Mesodermal cell (in vitro differentiated cells): Measurements from ENCODE around the gene SKOR1.

ENCODE experiments used
- H3K27ac ChIP-seq: 2 replicates; pipeline ENCODE4 v1.7.0; 2013; ENCODE audit warnings: mild to moderate bottlenecking, low read depth, low read length, moderate library complexity; ENCODE audit not compliant: severe bottlenecking
- H3K36me3 ChIP-seq: 2 replicates; pipeline ENCODE4 v1.7.1; 2013; ENCODE audit warnings: mild to moderate bottlenecking, low read length, moderate library complexity; ENCODE audit not compliant: control insufficient read depth, insufficient read depth
- H3K4me1 ChIP-seq: one replicate; pipeline ENCODE4 v1.7.1; 2013; ENCODE audit warnings: mild to moderate bottlenecking, low read length; ENCODE audit not compliant: insufficient read depth, control insufficient read depth, poor library complexity, severe bottlenecking
- H3K4me3 ChIP-seq: 2 replicates; pipeline ENCODE4 v1.7.0; 2013; ENCODE audit warnings: low read length, control low read depth, mild to moderate bottlenecking; ENCODE audit not compliant: insufficient read depth, poor library complexity, severe bottlenecking; ENCODE audit errors: extremely low read depth
- H3K9me3 ChIP-seq: 2 replicates; pipeline ENCODE4 v1.7.1; 2013; ENCODE audit warnings: mild to moderate bottlenecking, low read length, moderate library complexity; ENCODE audit not compliant: control insufficient read depth
- WGBS, 2 experiments: methylation state at CpG; one replicate each; pipeline ENCODE4 v1.1.5; 2013; ENCODE audit warnings: missing lambda C conversion rate in 2 of 2; ENCODE audit not compliant: insufficient coverage in 2 of 2; 5-methylcytosine and 5-hydroxymethylcytosine counted together

The SKOR1 gene

GRCh38 chr15:67807141-67807540 is 18.2 kb upstream of the SKOR1 start:
- Histone ChIP-seq H3K36me3 (no peaks in the 10 kb centered on the region), H3K27ac (no peak overlapping the region), H3K9me3 (no peaks in the 10 kb centered on the region), H3K4me1 (no peaks in the 10 kb centered on the region), H3K4me3 (no peak overlapping the region)
- WGBS, 2 experiments = 100% methylated on average over 3 of the region's 5 CpGs; no CpG with 5 or more reads in 1 of the 2 experiments

GRCh38 chr15:67807836-67808235 is 17.5 kb upstream of the SKOR1 start:
- H3K36me3 ChIP-seq = no peaks in the 10 kb centered on the region
- no peaks in the 10 kb centered on the region for H3K4me1 ChIP-seq
- no peak overlapping the region for H3K4me3 ChIP-seq
- H3K9me3 ChIP-seq = no peaks in the 10 kb centered on the region
- no peak overlapping the region for H3K27ac ChIP-seq
- WGBS, 2 experiments = 79 to 92% methylated on average over 3 to 7 of the region's 7 CpGs

GRCh38 chr15:67808821-67809220 is 16.5 kb upstream of the SKOR1 start:
- no peak overlapping the region for H3K4me3 ChIP-seq
- no peaks in the 10 kb centered on the region for H3K36me3 ChIP-seq
- H3K4me1 ChIP-seq = no peaks in the 10 kb centered on the region
- H3K27ac ChIP-seq = no peak overlapping the region
- no peaks in the 10 kb centered on the region for H3K9me3 ChIP-seq
- 97 to 98% methylated on average over 6 of the region's 7 CpGs for WGBS, 2 experiments

- no peak overlapping the region for H3K27ac ChIP-seq
- 95 to 98% methylated on average over 5 of the region's 5 CpGs for WGBS, 2 experiments
- H3K4me3 ChIP-seq = no peak overlapping the region
- H3K9me3 ChIP-seq = no peaks in the 10 kb centered on the region
- no peaks in the 10 kb centered on the region for H3K4me1 ChIP-seq
- no peaks in the 10 kb centered on the region for H3K36me3 ChIP-seq
Observed at GRCh38 chr15:67809441-67809840, 15.9 kb upstream of the SKOR1 start.

- Histone ChIP-seq H3K9me3 (no peaks in the 10 kb centered on the region), H3K36me3 (no peaks in the 10 kb centered on the region), H3K4me3 (no peak overlapping the region), H3K27ac (no peak overlapping the region), H3K4me1 (no peaks in the 10 kb centered on the region)
- 83% methylated on average over 5 of the region's 6 CpGs; no CpG with 5 or more reads in 1 of the 2 experiments for WGBS, 2 experiments
Observed at GRCh38 chr15:67809866-67810265, 15.4 kb upstream of the SKOR1 start.

- no peaks in the 10 kb centered on the region for H3K9me3 ChIP-seq
- WGBS, 2 experiments = 76 to 89% methylated on average over 8 to 11 of the region's 11 CpGs
- no peak overlapping the region for H3K27ac ChIP-seq
- no peaks in the 10 kb centered on the region for H3K36me3 ChIP-seq
- no peak overlapping the region for H3K4me3 ChIP-seq
- no peaks in the 10 kb centered on the region for H3K4me1 ChIP-seq
Observed at GRCh38 chr15:67812241-67812644, 13.1 kb upstream of the SKOR1 start.

- H3K4me3 ChIP-seq = no peak overlapping the region
Observed at GRCh38 chr15:67813104-67813634, 12.1 kb upstream of the SKOR1 start.

GRCh38 chr15:67815036-67815592 is 10.2 kb upstream of the SKOR1 start:
- Histone ChIP-seq H3K36me3 (no peaks in the 10 kb centered on the region), H3K4me3 (no peak overlapping the region), H3K27ac (no peak overlapping the region), H3K4me1 (no peaks in the 10 kb centered on the region), H3K9me3 (no peaks in the 10 kb centered on the region)
- 83 to 100% methylated on average over 3 to 5 of the region's 5 CpGs for WGBS, 2 experiments

More at GRCh38 chr15:67813104-67813634, 12.1 kb upstream of the SKOR1 start:
- WGBS, 2 experiments = 80 to 92% methylated on average over 1 to 2 of the region's 3 CpGs
- H3K27ac ChIP-seq = no peak overlapping the region
- no peaks in the 10 kb centered on the region for H3K4me1 ChIP-seq
- H3K9me3 ChIP-seq = no peaks in the 10 kb centered on the region
- no peaks in the 10 kb centered on the region for H3K36me3 ChIP-seq

- Histone ChIP-seq H3K4me1 (no peaks in the 10 kb centered on the region), H3K4me3 (no peak overlapping the region), H3K9me3 (no peaks in the 10 kb centered on the region), H3K36me3 (no peaks in the 10 kb centered on the region), H3K27ac (no peak overlapping the region)
- 80% methylated on average over 1 of the region's 3 CpGs; no CpG with 5 or more reads in 1 of the 2 experiments for WGBS, 2 experiments
Observed at GRCh38 chr15:67816668-67817067, 8.6 kb upstream of the SKOR1 start.

GRCh38 chr15:67818464-67818863 is 6.8 kb upstream of the SKOR1 start:
- Histone ChIP-seq H3K36me3 (no peaks in the 10 kb centered on the region), H3K9me3 (no peaks in the 10 kb centered on the region), H3K4me3 (no peak overlapping the region), H3K27ac (no peak overlapping the region), H3K4me1 (no peaks in the 10 kb centered on the region)
- WGBS, 2 experiments = 94 to 100% methylated on average over 2 of the region's 3 CpGs

- 57 to 59% methylated on average over 8 to 12 of the region's 19 CpGs for WGBS, 2 experiments
- no peak overlapping the region for H3K4me3 ChIP-seq
- no peaks in the 10 kb centered on the region for H3K9me3 ChIP-seq
- H3K27ac ChIP-seq = no peak overlapping the region
- H3K4me1 ChIP-seq = no peaks in the 10 kb centered on the region
- H3K36me3 ChIP-seq = no peaks in the 10 kb centered on the region
Observed at GRCh38 chr15:67819636-67820035, 5.7 kb upstream of the SKOR1 start.
